T-helper 9 cell (primary cell): ENCODE data around the gene HS3ST4.
"Not testable (repeated sequence)": the region's sequence is repeated elsewhere in the genome, so short reads cannot be mapped to it uniquely, and the experiment has no call there.

ENCODE experiments used
- DNase-seq: peaks from one replicate; pipeline ENCODE4 v3.0.0-alpha.2; 2020

Gene HS3ST4

DNA sequence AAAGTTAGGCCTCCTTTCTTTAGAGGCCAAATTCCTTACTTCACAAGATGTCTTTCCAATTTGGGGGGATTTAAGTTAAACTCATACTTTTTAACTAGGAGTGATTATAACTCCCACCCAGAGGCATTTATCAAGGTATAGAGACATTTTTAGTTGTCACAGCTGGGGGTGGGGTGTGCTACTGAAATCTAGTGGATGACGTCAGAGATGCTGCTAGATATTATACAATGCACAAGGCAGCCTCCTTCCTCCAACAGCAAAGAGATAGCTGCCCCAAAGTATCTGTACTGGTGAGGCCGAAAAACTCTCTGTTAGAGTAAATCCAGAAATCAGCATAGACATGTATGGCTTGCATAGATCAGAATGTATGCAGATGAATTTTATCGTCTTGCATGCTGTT is 324.0 kb downstream of the HS3ST4 start:
- DNase-seq = no peak

DNA sequence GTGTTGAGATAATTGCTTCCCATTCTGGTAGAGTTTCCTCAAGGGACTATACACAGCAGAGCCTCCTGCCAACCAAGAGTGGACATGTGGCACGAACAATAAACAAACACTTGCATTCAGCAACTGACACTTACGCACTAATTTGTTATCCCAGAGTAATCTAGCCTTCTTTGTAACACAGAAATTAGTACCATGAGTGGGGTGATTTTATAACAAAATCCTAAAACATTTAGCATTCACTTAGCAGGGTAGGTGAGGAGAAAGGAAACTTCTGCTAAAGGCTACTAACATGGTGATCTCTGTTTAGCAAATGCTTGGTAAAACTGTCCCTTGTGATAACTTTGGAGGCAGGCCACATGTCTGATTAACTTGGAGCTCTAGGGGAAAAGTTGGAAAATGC is 325.2 kb downstream of the HS3ST4 start:
- DNase-seq = no peak

- DNase-seq = no peak
Observed at GRCh38 chr16:26019381-26020242, 327.9 kb downstream of the HS3ST4 start.

DNA sequence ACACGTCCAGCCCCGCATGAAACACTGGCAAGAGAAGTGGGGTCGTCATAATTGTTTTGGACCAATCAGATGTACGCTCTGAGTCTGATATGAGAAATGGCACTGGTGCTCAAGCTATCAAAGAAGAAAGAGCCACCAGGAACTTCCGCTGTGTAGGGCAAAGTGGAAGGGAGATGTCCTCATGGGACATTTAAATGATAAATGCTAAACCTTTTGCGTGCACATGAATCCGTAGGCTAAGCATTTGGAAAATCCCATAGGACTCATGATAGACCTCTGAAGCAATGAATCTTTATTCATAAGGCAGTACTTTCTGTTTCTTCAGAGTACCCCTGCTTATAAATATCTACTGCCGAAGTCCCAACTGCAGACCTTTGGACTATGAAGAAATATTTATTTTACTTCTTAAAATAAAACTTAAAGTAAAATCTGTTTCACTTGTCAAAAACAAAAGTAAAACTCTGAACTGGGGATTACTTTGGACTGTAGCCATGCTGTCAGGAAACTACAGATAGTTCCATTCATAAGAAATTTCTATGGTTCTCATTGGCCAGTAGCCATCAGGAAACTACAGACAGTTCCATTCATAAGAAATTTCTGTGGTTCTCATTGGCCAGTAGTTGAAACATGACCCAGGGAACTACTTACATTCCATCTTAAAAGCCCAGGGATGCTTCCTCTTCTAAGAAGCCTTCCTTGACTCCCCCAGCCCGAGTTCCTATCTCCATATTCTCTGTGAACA is 335.1 kb downstream of the HS3ST4 start:
- no peak for DNase-seq

GRCh38 chr16:26031286-26031685 is 339.5 kb downstream of the HS3ST4 start:
- no peak for DNase-seq

DNA sequence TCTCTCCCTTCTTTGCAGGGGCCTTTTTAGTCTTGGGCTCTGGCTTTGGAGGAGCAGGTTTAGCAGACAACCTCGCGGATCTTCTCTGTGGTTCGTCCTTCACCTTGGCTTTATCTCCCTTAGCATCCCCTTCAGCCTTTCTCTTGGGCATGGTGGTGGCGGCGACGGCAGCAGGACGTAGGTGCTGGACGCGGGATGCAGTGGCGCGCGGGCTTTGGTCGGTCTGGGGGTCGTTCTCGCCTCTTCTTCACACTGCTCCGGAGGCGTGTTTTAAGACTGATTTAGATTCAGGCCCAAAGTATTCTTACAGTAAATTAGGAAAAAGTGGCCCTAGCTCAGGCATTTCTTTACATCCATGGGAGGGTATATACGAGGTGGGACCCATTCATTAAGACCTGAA is 340.9 kb downstream of the HS3ST4 start:
- not testable (repeated sequence) for DNase-seq

DNA sequence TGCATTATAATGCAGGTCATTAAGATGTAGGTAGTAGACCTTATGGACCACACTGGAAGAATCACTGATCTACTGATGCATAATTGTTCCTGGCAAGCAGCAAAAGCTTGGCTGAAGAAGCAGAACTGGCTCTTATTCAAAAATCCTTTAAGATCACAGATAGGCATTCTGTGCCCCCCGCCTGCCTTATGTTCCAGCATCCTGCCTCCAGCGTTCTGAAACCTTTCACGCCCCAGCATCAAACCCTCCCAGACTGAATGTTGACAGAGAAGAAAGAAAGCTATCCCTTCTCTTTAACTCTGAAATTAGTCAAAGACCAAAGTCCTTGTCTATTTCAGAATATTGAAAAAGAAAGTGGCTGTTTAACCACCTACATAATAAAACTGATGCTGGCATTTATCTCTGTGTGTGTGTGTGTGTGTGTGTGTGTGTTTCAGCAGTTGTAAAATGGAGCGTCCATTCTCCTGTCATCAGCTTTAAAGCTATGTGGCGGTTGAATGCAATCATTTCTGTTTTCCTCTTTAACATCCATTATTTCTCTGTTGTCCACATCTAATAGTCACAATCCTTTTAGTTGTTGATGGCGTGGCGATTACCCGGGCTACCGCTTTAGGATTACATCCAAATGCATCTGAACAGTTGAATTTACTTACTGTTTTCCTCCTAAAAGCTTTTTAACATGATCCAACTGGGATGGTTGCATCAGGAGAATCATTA is 350.4 kb downstream of the HS3ST4 start:
- DNase-seq = no peak

GRCh38 chr16:26050472-26050871 is 358.7 kb downstream of the HS3ST4 start:
- DNase-seq = no peak

DNA sequence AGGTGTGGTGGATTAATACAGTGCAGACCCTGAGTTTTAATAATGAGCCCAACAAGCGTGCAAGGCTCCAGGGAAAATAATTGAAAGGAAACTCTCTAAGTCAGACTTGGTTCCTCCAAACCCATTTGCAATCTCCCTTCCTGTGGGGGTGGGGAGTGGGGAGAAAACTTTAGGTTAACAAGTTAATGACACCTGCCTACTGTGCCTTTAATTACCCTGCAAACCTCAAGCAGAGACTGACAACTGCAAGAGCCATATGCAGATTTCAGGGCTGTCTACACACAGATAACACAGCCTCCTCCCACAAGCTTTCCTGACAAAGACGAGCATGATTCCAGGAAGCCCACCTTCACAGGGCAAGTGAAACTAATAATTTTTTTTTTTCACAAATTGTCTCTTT is 359.3 kb downstream of the HS3ST4 start:
- DNase-seq = no peak

DNA sequence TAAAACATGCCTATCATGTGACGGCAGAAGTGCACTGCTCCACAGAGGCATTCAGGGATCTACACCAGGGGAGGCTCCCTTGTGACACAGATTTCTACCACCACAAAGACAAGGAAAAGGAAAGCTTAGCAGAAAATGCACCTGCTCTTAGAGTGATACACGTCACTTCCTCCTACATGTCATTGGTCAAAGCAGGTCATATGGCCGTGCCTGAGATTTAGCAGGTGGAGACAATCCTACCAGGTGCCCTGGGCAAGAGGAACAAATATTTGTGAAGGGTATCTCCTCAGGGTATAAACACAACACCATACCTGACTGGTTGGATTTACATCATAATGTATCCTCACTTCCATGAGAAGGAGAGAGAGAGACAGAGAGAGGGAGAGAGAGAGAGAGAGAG is 362.1 kb downstream of the HS3ST4 start:
- no peak for DNase-seq

DNA sequence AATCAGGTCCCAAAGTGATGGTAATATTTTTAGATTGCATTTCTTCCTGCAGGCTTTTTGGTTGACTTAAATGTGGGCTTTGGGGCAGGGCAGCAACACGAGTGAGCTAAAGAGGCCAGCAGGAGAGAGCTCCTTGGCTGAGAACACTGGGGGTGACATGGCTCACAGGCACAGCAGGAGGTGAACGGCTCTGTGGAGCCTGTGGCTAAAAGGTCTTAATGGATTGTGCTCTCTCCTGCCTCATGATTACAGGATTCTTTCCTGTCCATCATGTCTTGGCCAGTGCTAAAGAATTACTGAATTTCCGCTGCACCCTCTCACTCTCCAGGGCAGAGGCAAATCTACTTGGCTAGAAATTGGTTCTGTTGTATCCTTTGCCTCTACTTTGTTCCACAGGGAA is 366.6 kb downstream of the HS3ST4 start:
- no peak for DNase-seq

- DNase-seq = no peak
Observed at GRCh38 chr16:26070302-26071100, 378.7 kb downstream of the HS3ST4 start.

DNA sequence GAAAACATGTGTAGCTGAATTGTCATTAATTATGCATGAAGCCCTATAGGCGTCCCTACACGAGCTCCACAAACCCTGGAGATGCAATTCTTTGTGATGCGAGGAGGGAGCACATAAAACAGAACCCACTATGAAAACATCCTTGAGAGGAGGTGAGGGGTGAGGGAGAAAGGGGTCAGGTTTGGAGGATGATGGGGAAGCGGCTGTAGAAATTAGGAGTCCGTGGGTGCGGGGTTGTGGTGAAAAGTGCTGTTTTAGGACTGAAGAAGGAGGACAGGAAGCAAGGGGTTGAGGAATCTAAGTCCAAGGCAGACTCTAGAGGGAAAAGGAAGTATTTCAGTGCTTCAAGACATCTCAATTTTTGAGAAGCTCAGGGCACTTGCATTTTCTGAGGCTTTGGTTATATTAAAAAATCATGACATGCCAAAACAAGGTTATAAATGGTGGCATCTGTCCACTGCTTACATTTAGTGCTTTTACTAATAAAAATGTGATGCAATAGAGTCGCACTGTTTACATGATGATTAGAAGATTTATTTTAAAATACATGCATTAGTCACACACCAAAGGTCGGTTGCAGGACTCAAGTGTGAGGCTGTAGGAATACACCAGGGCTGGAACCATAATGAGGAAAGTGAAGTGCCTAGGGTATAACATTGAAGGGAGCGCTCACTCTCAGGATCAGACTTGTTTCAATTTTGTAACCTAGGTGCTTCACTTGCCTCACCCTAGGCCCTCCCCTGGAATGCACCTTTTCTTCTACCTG is 379.5 kb downstream of the HS3ST4 start:
- no peak for DNase-seq

GRCh38 chr16:26078716-26079355 is 387.1 kb downstream of the HS3ST4 start:
- no peak for DNase-seq

GRCh38 chr16:26087091-26087490 is 395.3 kb downstream of the HS3ST4 start:
- no peak for DNase-seq

GRCh38 chr16:26091511-26091910 is 399.8 kb downstream of the HS3ST4 start:
- DNase-seq = no peak

DNA sequence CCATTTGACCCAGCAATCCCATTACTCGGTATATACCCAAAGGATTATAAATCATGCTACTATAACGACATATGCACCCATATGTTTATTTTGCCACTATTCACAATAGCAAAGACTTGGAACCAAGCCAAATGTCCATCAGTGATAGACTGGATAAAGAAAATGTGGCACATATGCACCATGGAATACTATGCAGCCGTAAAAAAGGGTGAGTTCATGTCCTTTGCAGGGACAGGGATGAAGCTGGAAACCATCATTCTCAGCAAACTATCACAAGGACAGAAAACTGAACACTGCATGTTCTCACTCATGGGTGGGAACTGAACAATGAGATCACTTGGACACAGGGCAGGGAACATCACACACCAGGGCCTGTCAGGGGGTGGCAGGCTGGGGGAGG is 406.4 kb downstream of the HS3ST4 start:
- not testable (repeated sequence) for DNase-seq

GRCh38 chr16:26102369-26102768 is 410.6 kb downstream of the HS3ST4 start:
- no peak for DNase-seq

DNA sequence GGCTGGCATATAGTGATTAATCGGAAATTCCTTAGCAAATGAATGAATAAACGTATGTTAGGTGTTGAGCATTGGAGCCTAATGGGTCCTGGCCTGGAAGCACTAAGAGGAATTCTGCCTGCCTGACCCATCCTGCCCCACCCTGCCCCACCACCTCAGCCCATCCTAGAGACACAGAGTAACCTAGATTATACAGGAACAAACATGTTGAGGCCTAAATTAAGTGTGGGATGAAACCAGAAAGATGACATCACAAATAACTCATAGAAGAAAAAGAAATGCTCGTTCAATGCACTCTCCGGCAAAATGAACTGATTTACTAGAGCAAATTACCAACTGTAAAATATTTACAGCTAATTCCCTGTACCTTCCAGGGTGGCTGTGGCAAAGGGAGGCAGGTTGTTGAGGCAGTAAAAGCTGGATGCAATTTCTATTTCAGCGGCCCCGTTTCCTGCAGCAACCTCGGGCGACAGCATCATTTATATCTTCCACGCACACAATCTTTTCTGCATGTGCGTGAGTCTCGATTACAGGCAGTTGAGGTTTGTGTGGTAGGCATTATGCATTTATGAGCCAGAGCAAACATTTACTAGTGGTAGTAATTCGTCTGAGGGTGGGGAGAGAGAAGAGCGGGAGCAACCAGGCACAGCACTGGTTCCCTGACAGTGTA is 417.2 kb downstream of the HS3ST4 start:
- DNase-seq = no peak

GRCh38 chr16:26111900-26112299 is 420.1 kb downstream of the HS3ST4 start:
- DNase-seq = no peak

DNA sequence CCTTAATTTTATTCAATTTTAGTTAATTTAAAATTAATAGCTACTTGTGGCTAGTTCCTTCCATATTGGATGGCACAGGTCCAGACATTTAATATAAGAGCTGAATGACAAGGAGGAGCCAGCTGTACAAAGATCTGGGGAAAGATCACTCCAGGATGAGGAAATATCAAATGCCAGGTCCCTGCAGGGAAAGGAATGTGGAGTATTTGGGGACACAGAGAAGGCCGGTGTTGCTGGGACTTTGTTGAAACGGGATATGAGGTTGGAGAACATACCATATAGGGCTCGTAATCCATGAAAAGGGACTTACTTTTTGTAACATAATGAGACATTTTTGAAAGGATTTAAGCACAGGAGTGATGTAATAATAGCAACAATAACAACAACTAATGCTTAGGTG is 426.8 kb downstream of the HS3ST4 start:
- DNase-seq = no peak
